SW 1271 (cell line): Measurements from ENCODE around the gene MAP3K3.
A peak's percentile ranks its signal among the peaks of the same experiment; 100 is the strongest.
"Not testable (repeated sequence)": the region's sequence is repeated elsewhere in the genome, so short reads cannot be mapped to it uniquely, and the experiment has no call there.

Experiments used
- DNase-seq, 2 experiments: peaks; one replicate each; lab custom pipeline; 2025; lab: John Stamatoyannopoulos, UW

The MAP3K3 gene

DNA sequence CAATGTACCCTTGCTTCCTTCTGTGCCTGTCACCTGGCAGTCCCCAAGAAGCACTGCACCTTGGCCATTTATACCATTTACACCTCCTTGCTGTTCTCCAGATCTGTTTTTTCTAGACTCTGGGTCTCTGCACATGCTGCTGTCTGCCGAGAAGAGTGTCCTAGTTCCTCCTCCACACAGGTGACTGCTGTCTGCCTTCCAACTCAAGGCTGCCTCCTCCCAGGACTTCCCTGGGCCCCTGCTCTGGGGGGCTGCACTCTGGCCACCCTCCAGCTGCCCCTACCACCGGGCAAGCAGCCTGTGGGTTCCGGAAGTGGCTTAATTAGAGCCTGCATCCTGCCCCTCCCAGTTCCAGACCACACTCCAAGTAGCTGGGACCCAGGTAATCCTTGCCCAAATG is 83.4 kb downstream of the MAP3K3 start:
- no peak for DNase-seq

DNA sequence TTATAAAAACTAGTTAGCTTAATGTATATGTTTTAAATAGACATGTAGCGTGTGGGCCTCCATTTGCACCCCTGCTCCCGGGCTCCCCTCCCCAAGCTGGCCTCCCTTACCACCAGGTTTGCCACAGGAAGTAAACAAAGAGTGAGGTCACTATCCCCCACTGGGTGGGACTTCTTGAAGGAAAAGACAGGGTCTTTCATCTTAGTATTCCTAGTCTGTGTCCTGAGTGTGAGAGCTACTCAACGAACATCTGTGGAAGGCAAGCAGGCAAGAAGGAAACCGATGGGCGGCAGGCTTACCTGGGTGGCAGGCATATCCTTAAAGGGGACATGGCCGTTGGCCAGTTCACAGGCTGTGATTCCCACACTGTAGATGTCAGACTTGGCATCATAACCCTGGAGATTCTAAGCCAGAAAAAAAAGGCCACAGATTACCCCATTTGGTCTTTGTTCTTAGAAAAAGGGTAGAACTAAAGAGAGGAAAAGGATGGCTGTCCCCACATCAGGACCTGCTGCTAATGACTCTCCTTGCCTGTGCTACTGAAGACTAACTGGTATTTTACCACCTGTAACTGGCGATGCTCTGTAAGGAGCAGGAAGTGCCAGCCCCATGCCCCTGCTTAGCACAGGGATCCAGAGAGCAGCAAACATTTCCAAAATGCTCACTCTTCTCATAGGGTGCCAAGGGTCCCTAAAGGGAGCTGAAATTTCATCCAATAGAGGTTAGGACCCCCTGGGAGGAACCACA is 84.3 kb downstream of the MAP3K3 start:
- no peak for DNase-seq

DNA sequence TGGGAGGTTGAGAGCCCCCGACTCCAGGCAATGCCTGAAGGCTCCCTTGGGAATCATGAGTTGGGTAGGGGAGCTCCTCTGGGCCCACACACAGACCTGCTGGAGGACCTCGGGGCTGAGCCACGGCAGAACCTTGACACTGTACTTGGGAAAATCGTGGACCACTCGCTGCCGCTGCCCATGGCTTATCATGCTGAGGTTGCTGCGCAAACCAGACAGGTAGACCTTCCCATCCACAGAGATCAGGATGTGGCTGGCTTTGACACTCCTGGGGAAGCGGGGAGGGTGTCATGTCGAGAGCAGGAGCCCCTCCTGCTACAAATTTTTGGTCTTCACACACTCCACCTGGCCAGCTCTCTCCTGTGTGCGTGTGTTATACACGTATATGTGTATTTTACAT is 84.9 kb downstream of the MAP3K3 start:
- no peak for DNase-seq

DNA sequence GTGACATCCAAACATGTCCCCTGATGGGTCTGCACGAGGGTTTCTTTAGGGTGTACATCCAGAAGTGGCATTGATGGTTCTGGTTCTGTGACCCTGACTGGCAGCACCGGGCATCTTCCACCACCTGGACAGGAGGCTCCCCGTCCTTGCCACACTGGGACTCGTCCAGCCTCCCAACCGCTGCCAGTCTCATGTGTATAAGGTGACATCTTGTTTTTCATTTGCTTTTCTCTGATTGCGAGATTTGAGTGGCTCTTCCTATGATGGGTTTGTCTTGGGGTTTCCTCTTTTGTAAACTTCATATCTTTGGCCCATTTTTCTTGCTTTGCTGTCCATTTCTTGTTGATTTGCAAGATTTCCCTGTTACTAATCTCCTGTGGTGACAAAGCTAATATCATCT is 86.9 kb downstream of the MAP3K3 start:
- no peak for DNase-seq

DNA sequence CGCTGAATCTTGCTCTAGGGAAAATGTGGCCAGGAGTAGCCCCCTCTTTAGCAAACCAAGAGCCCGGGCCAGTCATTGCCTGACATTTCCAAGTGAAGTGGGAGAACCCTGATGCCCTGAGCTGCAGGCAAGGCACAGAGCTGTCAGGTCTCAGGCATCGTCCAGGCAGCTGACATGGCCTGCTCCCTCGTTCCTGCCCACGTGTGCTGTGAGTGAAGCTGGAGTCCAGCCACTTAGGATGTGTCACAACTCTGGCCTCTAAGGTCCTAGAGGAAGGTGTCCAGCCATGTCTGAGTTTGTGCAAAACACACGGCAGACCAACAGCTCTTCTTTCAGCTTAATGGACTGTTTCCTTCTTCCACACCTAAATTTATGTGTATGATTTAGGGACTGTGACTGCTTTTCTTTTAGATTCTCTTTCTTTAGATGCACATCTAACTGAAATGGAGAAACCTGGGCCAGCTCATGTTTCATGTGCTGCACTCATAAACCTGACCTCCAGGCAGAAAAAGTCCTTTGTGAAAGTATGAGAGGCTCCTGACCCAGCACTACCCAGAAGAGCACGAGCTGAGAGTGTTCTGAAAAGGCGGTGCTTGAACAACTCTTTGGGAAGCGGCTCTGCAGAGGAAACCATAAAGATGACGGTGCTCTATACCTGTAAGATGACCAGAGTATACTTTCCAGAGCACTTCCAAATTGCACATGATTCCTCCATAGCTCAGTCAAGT is 92.5 kb downstream of the MAP3K3 start:
- DNase-seq: no peak

DNA sequence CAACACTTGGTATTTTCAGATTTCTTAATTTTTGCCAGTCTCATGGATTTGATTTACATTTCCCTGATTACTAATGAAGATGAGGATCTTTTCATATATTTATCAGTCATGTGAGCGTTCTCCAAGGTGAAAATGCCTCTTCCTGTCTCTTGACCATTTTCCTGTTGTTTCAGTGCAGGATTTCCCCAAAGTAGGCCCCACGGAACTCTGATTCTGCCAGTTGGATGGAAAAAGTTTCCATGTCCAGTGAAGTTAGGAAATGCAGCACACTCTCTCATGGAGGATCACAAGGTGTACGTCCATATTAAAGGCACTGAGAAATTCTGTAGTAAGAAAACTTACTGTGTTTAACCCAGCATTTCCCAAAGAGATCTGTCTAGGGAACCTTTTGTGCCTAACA is 94.2 kb downstream of the MAP3K3 start:
- no peak for DNase-seq

DNA sequence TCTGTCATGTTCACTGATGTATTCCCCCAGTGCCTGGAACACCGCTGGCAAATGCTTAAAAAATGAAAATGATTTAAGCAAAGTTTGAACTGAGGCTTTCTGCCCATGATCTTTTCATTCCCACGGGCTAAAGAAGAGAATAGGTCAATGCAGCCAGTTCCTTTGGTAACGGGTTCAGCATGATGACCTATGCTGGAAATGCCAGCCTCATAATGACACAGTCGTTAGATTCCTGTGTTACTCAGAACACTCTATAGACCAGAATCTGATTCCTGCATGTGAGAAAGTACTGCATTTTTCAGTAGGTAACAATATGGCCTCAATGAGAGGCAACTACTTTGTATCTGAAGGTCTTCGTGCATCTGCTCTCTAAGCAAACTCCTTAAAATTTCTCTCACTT is 96.8 kb downstream of the MAP3K3 start:
- no peak for DNase-seq

DNA sequence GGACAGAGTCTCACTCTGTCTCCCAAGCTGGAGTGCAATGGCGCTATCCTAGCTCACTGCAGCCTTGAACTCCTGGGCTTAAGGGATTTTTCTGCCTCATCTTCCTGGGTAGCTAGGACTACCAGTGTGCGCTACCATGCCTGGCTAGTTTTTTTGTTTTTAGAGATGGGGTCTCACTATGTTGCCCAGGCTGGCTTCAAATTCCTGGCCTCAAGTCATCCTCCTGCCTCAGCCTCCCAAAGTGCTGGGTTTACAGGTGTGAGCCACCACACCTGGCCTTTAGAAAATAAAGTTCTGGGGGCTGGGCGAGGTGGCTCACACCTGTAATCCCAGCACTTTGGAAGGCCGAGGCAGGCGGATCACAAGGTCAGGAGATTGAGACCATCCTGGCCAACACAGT is 98.0 kb downstream of the MAP3K3 start:
- DNase-seq: not testable (repeated sequence)

DNA sequence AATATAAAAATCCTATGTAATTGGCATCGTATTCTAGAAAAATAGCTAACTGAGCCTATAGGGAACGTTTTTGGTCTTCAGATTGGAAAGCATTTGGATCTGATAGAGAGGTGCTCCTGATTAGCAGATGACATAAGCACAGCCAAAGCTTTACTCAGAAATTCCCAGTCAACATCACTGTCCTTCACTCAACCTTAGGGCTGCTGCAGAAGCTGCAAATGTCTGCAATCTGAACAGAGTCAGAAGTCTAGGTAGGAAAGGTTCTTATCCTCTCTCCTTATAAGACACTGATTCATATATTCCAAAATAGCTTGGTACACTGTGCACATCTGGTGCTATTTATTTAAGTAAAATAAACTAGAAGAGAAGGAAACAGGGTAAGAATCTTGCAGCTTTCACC is 100.2 kb downstream of the MAP3K3 start:
- no peak for DNase-seq

DNA sequence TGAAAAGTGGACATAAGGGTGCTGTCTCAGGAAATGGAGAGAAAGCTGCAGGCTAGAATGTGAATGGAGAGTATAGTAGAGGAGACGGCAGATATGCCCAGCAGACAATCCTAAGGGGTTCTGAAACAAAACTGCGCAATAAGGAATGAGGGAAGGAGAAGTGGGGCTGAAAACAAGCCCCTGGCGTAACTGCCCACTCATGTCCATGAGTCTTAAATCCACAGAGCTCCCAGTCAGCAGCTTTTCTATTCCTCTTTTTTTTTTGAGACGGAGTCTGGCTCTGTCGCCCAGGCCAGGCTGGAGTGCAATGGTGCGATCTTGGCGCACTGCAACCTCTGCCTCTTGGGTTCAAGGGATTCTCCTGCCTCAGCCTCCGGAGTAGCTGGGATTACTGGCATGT is 113.5 kb downstream of the MAP3K3 start:
- DNase-seq: no peak

DNA sequence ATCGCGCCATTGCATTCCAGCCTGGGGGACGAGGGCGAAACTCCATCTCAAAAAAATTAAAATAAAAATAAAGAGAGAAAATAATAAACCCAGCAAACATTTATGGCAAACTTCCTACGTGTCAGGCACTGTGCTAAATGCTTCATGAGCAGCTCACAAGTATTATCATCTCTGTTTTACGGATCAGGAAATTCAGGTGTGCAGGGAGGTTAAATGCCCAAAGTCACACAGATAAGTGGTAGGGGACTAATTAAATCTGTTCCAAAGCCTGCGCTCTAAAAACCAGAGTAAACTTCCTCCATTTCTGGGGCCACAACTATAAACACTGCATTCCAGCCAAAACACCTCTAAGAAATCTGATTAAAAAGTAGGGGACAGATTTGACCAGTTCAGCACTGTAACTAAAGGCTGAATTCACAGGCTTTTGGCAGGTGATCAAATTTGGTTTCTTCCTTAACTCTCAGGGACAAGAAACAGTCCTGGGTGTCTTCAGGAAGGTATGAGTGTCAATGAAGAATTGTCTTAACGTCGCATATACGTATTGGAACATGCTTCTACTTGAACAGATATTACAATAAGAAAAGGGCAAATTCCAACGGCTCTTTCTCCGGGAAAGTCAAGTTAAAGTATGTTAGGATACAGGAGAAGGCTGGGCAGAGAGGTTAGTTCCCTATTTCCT is 118.4 kb downstream of the MAP3K3 start:
- no peak for DNase-seq

DNA sequence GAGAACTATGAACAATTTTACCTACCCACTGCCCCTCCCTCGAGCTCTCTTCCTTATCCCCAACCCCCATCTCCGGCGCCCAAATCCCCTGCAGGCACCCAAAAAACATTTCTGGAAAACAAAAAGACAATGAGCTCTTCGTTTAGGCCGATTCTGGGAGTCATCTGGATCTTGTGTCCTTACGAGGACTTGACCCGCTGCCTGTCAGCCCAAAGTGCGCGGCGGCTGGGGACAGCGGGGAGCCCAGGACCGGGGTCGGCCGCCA is 118.9 kb downstream of the MAP3K3 start:
- DNase-seq: peak; percentile 10 to 38

DNA sequence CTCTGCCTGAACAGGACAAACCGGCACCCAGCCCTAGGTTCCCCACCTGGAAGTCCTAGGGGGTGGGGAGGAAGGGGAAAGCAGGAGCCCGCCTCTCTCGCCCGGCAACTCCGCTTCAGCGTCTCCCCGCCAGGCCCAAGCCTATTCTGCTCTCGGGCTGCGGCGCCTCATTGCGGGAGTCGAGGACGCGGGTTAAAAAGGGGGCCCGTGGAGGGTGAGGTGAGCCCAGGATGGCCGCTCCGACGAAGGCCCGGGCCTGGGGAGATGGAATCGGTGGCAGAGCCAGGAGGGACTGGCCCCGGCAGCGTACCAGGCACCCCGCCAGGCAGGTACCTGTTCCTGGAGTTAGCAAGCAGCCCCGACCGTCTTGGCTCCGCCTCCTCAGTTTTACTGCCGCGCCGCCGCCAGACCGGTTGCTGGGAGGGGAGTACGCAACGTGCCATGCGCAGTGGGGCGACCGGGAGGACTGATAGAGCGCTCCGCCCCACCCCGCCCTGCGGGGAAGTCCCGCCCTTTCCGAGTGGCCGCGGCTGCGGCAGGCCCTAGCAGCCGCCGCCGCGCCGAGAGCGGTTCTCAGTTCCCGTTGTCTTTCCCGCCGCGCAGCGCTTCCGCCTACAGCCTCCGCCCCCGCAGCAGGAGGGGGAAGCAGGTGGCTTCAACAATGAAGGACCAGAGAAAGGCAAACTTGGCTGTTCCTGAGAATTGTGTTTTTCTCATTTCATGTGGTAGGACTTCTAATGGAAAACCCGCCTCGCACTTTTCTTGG is 119.4 kb downstream of the MAP3K3 start, which contains the start of gene STRADA:
Gene STRADA (minus strand): TSS at position 392 of the 766 bp plus-strand sequence. CDS start 13,430 bp downstream, outside the sequence.
- DNase-seq: peak; percentile 84 to 97
